GM10847 (cell line): ENCODE measurements around the gene ANKRD55.

Experiments used
- POLR2A ChIP-seq: IDR thresholded peaks from 2 replicates; pipeline ENCODE4 v1.6.1; 2011; ENCODE audit not compliant: insufficient read length; ENCODE audit errors: extremely low read depth

ANKRD55 gene

DNA sequence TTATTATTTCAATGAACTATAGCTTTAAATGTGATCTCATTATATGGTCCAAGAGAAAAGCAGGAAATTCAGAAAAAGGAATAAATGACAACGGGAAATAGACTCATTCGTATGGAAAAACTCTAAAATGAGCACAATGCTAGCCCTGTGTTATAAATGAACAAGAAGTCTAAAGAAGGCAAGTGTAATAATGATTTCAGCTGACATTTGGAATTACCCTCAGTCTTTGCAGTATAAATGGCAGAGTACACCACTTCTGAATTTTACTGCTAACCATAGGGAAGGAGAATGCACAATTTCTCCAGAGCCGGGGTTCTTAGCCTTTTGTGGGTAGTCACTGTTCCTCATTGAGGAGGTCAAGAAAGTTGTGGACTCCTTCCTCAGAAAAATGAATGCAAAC, 93.1 kb downstream of the ANKRD55 start:
- TF ChIP-seq POLR2A, result no peak

DNA sequence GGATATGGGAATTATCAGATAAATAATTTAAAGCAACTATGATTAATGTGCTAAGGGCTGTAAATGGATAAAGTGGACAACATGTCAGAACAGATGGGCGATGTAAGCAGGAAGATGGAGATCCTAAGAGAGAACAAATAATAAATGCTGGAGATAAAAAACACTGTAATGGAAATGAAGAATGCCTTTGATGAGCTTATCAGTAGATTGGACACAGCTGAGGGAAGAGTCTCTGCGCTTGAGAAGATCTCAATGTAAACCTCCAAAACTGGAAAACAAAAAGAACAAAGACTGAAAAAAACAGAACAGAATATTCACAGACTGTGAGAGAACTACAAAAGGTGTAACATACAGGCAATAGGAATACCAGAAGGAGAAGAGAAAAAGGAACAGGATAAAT, 102.5 kb downstream of the ANKRD55 start:
- no peak for TF ChIP-seq POLR2A

DNA sequence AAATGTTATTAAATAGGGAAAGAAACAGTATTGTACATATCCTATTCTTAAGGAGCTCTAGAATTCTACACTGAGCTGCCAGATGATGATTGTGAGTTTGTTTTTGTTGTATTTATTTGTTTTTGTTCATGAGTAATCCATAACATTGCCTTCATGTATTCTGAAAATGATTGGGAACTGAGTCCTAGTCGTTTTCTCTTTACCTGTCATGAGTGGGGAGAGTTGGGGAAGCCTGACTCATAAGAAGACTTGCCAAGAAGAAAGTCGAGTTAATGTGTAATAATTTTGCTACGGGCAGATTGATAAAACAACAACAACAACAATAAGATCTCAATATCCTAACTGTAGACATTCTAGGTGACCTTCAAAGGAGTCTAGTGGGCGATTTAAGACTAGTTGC, 103.8 kb downstream of the ANKRD55 start:
- TF ChIP-seq POLR2A, result no peak

DNA sequence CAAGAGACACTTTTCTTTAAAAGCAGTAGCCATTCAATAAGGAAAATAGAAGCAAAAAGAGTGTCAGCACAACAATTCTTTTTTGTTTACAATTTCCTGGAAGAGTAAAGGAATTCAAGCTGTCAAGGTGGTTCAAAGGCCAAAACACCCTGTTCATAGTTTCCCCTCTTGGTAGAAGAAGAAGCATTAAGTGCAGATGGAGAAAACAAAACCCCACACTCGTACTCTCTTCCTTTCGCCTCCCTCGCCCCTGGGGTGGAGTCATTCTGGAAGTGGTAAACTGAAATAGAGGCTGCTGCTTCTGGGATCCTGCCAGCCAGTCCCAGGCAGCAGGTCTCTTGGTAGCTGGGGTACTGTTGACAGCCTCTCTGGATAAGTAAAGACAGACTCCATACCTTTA, 105.0 kb downstream of the ANKRD55 start:
- TF ChIP-seq POLR2A, result no peak

DNA sequence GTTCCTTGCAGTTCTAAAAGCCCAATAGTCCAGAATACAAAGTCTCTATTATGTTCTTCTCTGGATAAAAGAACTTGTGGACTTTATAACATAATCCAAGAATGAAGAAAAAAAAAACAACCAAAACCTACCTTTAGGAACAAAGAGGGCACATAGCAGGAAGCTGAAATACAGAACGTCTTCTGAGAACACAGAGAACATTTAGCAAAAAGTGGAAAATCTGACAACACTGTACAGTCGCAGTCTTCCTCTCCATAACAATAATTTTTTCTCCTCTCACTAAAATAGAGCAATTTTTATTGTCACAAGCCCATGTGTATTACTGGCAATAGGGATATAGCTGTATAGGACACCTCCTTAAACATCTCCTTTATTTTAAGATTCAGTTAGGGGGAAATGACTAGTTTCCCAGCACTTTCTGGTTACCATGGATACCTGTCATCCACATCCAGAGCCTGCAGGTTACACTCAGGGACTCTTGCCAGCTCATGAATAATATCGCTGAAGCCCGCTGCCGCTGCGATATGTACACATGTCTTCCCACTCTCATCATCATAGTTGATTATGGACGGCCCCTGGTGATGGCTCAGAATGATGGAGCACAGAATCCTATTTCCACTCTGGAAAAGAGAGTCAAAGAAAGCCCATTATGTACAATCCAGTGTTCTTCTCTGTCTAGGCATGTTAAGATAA, 106.5 kb downstream of the ANKRD55 start:
- no peak for TF ChIP-seq POLR2A

DNA sequence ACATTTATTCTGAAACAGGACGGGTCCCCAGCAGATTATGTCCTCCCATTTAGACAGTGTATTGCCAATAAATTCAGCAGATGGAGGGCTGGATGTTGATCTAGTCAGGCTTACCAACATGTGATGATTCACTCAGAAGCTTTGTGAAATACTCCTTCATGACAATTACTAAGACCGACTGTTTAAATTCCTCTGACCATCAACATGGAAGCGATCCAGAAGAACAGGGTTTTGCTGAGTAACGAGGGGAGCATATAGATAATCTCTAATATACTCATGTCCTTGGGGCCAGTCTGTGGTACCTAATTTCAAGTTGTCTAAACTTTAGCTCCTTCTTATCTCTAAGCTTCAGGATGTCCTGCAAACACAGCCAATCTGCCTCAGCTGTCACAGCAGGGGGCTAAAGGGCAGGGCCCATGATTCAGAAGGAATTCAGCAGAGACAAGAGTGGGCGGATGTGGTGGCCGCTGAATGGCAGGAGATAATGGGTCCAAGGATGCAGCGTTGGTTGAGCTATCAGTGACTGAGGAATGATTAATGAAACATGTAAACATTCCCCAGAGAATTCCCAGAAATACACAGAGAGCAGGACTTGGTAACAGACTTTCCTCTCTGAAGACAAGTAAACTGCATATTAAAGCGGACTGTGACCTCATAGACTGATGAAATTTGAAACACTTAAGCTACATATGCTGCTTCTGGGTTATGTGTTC, 109.4 kb downstream of the ANKRD55 start:
- no peak for TF ChIP-seq POLR2A

DNA sequence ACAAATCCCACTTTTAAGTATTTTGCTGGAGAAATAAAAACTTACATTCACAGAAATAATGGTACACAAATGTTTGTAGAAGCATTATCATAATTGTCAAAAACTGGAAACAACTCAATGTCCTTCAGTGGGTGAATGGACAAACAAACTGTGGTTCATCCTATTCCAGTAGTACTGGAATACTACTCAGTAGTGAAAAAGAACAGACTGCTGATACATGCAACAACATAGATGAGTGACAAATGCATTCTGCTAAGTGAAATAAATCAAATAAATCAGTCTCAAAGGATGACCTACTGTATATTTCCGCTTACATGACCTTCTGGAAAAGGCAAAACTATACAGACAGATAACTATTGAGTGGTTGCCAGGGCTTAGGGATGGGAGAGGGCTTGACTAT, 114.1 kb downstream of the ANKRD55 start:
- TF ChIP-seq POLR2A, result no peak

DNA sequence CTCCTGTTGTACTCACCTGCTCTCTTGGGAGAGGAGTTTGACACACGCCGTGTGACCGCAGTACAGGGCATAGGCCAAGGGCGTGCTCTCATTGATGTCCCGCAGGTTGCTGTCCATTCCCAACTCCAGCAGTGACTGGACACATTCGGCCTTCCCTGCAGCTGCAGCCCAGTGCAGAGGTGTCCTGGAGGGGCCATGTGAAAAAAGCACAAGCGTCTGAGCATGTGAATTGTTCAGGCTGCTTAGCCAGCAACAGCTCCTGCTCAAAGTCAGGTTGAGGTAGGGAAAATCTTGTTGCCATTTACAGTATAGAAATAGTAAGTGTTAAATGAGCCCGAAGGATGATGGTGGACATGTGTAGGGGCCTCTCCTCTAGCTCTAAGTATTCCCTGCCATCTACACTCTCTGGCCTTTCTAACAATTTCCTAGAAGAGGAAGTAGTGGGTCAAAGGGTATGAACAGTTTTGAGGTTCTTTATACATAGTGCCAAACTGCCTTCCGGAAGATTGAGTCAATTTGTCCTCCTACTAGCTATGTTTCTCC, 116.5 kb downstream of the ANKRD55 start:
- no peak for TF ChIP-seq POLR2A

DNA sequence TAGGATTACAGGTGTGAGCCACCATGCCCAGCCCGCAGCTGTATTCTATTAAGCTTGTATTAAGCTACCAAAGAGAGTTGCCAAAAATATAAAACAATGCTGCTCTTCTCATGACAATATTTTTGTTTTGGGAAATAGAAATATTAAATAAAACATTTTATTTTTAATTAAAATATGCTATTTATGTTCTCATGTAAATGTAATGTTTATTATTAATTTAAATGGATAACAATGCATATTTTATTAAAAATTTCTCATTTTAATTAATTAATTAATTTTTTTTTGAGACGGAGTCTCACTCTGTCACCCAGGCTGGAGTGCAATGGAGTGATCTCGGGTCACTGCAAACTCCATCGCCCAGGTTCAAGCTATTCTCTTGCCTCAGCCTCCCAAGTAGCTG, 117.5 kb downstream of the ANKRD55 start:
- TF ChIP-seq POLR2A, result no peak

DNA sequence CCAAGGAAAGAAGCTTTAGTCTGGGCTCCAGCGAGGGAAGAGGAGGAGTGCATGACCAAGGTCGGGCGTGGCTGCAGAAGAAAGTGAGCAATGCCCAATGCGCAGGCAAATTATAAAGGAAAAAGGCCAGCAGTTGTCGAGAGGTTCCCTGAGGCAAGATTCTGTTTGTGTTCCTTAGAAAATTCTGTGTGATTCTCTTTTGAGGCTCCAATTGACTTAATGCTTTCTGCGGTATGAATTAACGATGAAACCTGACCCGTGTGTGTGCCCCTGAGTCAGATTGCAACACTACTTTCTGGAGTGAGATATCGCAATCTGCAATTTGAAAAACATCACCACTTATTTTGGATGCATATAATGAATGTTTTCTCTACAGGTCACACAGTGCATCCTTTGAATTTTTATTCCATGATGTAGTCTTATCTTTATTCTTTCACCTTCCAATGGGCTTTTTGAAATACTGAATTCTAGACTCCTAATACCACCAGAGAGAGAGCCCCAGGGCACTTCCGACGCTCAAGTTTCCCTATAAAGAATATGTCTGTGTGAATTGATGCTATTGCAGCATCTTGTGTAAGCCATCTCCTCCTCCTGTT, 120.5 kb downstream of the ANKRD55 start:
- TF ChIP-seq POLR2A, result no peak

DNA sequence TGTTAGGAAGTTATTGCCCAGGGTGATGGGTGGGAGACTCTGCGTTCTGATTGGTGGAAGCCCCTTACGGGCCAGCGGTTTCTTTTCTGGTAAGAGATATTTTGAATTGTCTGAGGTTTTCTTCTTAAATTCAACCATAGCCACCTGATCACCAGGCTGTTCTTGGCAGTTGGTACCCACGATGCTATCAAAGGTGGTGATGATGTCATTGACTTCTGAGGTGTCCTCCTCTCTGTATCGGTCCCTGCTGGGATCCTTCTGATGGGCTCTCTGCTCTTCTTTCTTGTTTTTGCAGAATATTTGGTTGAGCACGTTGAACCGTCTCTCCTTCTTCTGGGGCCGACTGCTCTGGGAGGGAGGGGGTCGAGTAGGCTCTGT, 121.7 kb downstream of the ANKRD55 start:
- TF ChIP-seq POLR2A, result no peak

DNA sequence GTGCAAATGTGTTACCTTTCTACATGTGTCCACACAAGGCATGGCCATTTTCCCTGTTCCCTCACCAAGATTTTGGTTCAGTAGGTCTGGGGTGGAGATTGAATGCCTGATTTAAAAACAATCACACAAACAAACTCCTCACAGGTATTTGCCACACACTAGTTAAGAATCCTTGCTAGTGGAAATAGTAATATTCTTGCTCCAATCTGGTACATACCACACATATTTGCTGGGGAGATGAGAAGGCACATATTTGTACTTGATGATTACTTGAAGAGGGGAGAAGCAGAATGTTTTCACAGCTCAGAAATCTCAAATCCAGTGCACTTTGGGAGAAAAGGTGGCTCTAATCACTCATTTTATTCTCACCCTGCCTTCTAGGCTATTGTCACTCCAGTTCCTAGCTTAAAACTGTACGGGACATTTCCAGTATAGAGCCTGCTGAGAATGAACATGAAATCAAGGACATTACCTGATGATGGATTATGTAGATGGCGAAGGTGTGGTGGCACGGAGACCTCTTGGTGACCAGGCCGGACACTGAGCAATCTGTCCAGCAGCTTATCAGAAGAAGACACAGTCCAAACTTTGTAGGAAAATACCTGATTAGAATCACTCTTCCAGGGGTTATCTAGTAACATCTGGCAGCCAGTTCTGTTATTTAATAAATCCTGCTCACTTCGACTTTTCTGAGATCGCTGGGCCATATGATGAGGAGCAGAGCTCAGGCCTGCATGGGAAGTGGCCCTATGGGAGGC, 122.3 kb downstream of the ANKRD55 start:
- no peak for TF ChIP-seq POLR2A

DNA sequence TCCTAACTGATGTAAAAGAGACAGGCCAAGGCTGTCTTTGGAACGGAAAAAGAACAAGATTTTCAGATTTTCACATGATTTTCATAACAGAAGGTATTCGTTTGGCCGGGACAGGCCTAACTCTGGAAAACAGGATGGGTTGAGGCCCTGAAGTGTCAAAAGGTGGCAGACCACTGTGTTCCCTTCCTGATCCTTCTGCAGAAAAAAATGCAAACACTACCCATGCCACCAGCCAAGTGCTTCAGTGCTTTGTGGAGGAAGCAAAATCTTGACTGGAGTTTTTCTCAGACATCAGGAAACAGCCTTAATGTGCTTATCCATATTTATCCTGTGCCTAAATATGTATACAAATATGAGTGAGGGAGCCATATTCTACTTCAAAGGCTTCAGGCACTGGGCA, 124.9 kb downstream of the ANKRD55 start:
- TF ChIP-seq POLR2A, result no peak

DNA sequence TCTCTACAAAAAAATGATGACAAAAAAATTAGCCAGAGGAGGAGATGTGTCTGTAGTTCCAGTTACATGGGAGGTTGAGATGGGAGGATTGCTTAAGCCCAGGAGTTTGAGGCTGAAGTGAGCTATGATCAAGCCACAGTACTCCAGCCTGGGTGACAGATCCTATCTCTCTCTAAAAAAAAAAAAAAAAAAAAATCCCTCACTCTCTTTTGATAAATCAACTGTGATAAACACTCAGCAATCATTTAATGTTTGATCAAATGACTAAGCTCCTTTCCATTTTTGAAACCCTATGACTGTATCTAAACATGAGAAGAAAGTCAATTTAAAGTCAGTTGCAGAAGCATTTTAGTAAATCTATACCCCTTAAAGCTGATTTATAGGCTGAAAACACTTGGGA, 126.3 kb downstream of the ANKRD55 start:
- no peak for TF ChIP-seq POLR2A

DNA sequence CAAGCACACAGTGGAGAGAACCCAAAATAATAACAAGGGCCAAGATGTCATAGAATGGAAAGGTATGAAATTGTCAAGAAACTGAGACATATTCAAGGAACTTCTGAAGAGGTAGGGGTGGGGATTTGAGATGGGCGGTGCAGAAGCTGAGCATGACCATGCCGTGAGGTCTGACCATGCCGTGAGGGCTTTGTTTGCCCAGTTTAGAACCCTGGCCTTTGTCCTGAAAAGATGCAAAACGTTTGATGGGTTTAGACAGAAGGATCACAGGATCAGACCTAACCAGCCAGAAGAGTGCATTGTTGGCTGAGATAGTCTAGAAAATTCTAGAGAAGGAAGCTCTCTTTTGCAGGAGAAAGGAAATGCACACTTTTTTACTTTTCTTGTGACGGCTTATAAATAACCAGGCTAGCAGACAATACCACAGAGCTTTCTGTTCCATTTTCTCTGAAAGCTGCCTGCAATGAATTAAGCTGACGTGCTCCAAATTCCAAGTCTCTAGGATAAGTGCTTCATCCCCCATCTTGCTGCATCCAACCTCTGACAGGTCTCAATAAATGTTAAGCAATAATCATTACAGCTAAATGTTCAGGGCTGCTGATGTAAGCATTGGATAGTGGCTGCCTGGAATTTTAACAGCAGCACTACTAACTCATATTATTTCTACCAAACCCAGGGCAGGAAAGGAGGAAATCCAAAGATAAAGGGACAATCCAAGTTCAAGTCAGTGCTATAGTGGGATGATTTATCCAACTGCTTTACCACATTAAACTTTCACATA, 127.4 kb downstream of the ANKRD55 start:
- TF ChIP-seq POLR2A, result no peak

DNA sequence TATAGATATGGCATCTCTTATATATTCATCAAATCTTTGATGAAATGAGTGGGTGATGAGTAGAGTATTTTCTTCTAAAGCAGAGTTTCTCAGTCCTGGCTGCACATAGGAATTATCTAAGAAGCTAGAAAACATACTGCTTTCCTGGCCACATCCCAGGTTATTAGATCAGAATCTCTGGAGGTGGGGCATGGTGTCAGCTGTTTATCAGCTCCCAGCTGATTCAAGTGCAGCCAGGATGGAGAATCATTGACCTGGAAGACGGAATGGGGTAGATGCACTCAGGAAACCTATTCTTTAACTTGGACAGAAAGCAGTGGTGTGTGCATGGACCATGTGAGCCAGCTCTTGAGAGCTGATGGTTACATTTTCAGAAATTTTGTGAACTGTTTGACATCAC, 130.2 kb downstream of the ANKRD55 start:
- TF ChIP-seq POLR2A, result no peak
